CD8-positive, alpha-beta memory T cell (primary cell): ENCODE data around the gene URAD. TPM values are rescaled to one million over a fixed set of nuclear protein-coding genes. Genes with fewer than 3 reads are reported as not detected.

Experiments used
- CTCF ChIA-PET: fragments of 350-600 bp; sonication (Branson Sonifier 250); formaldehyde crosslinking; loops from one replicate; lab custom pipeline; 2021; ENCODE audit warnings: antibody characterized with exemption; lab: Charles Lee
- POLR2A ChIA-PET: fragments of 350-600 bp; sonication (Branson Sonifier 250); formaldehyde crosslinking; loops from one replicate; lab custom pipeline; 2021; ENCODE audit warnings: antibody characterized with exemption; lab: Charles Lee
- DNase-seq, 5 donors: peaks; one replicate each; pipeline versions ENCODE4 v3.0.0 to v3.0.0-alpha.2; 2020 to 2022; ENCODE audit warnings: mixed read lengths in 1 of 5
- H3K27ac ChIP-seq: one replicate; pipeline ENCODE4 v1.7.0; 2013; ENCODE audit warnings: low read depth, mild to moderate bottlenecking, low read length, moderate library complexity
- H3K27me3 ChIP-seq: 2 replicates; pipeline ENCODE4 v1.7.0; 2013; ENCODE audit warnings: low read length, mild to moderate bottlenecking; ENCODE audit not compliant: insufficient read depth, poor library complexity, severe bottlenecking
- H3K36me3 ChIP-seq: 2 replicates; pipeline ENCODE4 v1.7.0; 2013; ENCODE audit warnings: mild to moderate bottlenecking, low read length, moderate library complexity; ENCODE audit not compliant: insufficient read depth
- H3K4me1 ChIP-seq: 2 replicates; pipeline ENCODE4 v1.7.0; 2013; ENCODE audit warnings: mild to moderate bottlenecking, low read length, moderate library complexity; ENCODE audit not compliant: insufficient read depth
- H3K4me3 ChIP-seq: 2 replicates; pipeline ENCODE4 v1.7.0; 2013; ENCODE audit warnings: mild to moderate bottlenecking, low read length
- H3K9me3 ChIP-seq: 2 replicates; pipeline ENCODE4 v1.7.0; 2013; ENCODE audit warnings: mild to moderate bottlenecking, low read length
- H3K27ac Mint-ChIP-seq, 8 donors: one replicate each; pipeline ENCODE4 v1.8.0; 2020 to 2021; ENCODE audit warnings: mixed read lengths in 8 of 8, mild to moderate bottlenecking in 6 of 8, inconsistent platforms in 3 of 8, moderate library complexity in 3 of 8
- H3K27me3 Mint-ChIP-seq, 2 donors: one replicate each; pipeline ENCODE4 v1.8.0; 2020 to 2021; ENCODE audit warnings: mixed read lengths in 2 of 2, mild to moderate bottlenecking in 1 of 2, moderate library complexity in 1 of 2
- H3K36me3 Mint-ChIP-seq, 3 donors: one replicate each; pipeline ENCODE4 v1.8.0; 2020 to 2021; ENCODE audit warnings: mixed read lengths in 3 of 3, inconsistent platforms in 1 of 3, mild to moderate bottlenecking in 1 of 3
- H3K4me1 Mint-ChIP-seq, 3 donors: one replicate each; pipeline ENCODE4 v1.8.0; 2020 to 2021; ENCODE audit warnings: mixed read lengths in 3 of 3, inconsistent platforms in 1 of 3, mild to moderate bottlenecking in 1 of 3
- H3K4me3 Mint-ChIP-seq, 7 donors: one replicate each; pipeline ENCODE4 v1.8.0; 2020 to 2021; ENCODE audit warnings: mixed read lengths in 7 of 7, mild to moderate bottlenecking in 6 of 7, moderate library complexity in 4 of 7, inconsistent platforms in 2 of 7
- H3K9me3 Mint-ChIP-seq, 5 donors: one replicate each; pipeline ENCODE4 v1.8.0; 2020 to 2022; ENCODE audit warnings: mixed read lengths in 5 of 5, mild to moderate bottlenecking in 3 of 5, moderate library complexity in 2 of 5, inconsistent platforms in 1 of 5
- polyA plus RNA-seq: library from polyadenylated mRNA; unstranded; fragments of 300-500 nt; fragmentation: Illumina TruSeq; gene quantifications from one replicate; pipeline ENCODE4 v1.2.3, GENCODE V29; 2021
- total RNA-seq, 2 experiments: library from RNA; stranded (reverse); gene quantifications; one replicate each; pipeline ENCODE4 v1.2.3, GENCODE V29; 2021

URAD gene
- total and polyA plus RNA-seq, 3 experiments from 2014 or later = not detected

GRCh38 chr13:28027607-28028364 is 39.3 kb upstream of the URAD start:
- ChIA-PET CTCF (interaction anchor here (1.5 kb wide), 1 partner anchor 15 kb away, joined by 3 read pairs; no protein-coding TSS in a partner anchor), POLR2A (no interaction called here)
- Histone ChIP-seq H3K9me3 (no peaks in the 10 kb centered on the region), H3K27me3 (no peaks in the 10 kb centered on the region), H3K4me3 (no peak overlapping the region), H3K27ac (no peak overlapping the region), H3K4me1 (no peaks in the 10 kb centered on the region), H3K36me3 (no peaks in the 10 kb centered on the region)
- peaks cover 19 to 46% of the 10 kb centered on the region in 2 donors for H3K27me3 Mint-ChIP-seq
- DNase-seq = peak in 1 of 5 donors; percentile 17
- H3K4me3 Mint-ChIP-seq = no peak overlapping the region
- no peaks in the 10 kb centered on the region for H3K36me3 Mint-ChIP-seq
- H3K27ac Mint-ChIP-seq = no peak overlapping the region
- no peaks in the 10 kb centered on the region for H3K9me3 Mint-ChIP-seq
- H3K4me1 Mint-ChIP-seq = peaks cover 0 to 11% (median 6%) of the 10 kb centered on the region in 3 donors

- H3K36me3 ChIP-seq = no peaks in the 10 kb centered on the region
- Mint-ChIP-seq H3K4me1 (peaks cover 0 to 11% (median 6%) of the 10 kb centered on the region in 3 donors), H3K4me3 (no peak overlapping the region), H3K9me3 (no peaks in the 10 kb centered on the region), H3K27ac (no peak overlapping the region), H3K36me3 (no peaks in the 10 kb centered on the region), H3K27me3 (peaks cover 19 to 42% of the 10 kb centered on the region in 2 donors)
- no peaks in the 10 kb centered on the region for H3K9me3 ChIP-seq
- no peak overlapping the region for H3K4me3 ChIP-seq
- POLR2A ChIA-PET = no interaction called here
- CTCF ChIA-PET = interaction anchor here (1.5 kb wide), 1 partner anchor 14 kb away, joined by 3 read pairs; no protein-coding TSS in a partner anchor
- no peak overlapping the region for H3K27ac ChIP-seq
- no peaks in the 10 kb centered on the region for H3K4me1 ChIP-seq
- no peak for DNase-seq
- no peaks in the 10 kb centered on the region for H3K27me3 ChIP-seq
Measured at GRCh38 chr13:28027071-28027470, 38.6 kb upstream of the URAD start.

GRCh38 chr13:28026508-28026907 is 38.0 kb upstream of the URAD start:
- no peak for DNase-seq
- no peaks in the 10 kb centered on the region for H3K36me3 Mint-ChIP-seq
- H3K27ac Mint-ChIP-seq = no peak overlapping the region

GRCh38 chr13:28022848-28023518 is 34.5 kb upstream of the URAD start:
- H3K27me3 Mint-ChIP-seq = peaks cover 10 to 39% of the 10 kb centered on the region in 2 donors
- Histone ChIP-seq H3K4me3 (no peak overlapping the region), H3K27me3 (no peaks in the 10 kb centered on the region), H3K4me1 (no peaks in the 10 kb centered on the region), H3K9me3 (no peaks in the 10 kb centered on the region), H3K27ac (no peak overlapping the region), H3K36me3 (no peaks in the 10 kb centered on the region)
- no peaks in the 10 kb centered on the region for H3K36me3 Mint-ChIP-seq
- H3K9me3 Mint-ChIP-seq = peaks cover 0 to 2% (median 0%) of the 10 kb centered on the region in 5 donors
- no peak for DNase-seq
- ChIA-PET CTCF (no interaction called here), POLR2A (no interaction called here)
- no peak overlapping the region for H3K27ac Mint-ChIP-seq
- no peak overlapping the region for H3K4me3 Mint-ChIP-seq
- H3K4me1 Mint-ChIP-seq = peaks cover 0 to 11% (median 6%) of the 10 kb centered on the region in 3 donors

More at GRCh38 chr13:28026508-28026907, 38.0 kb upstream of the URAD start:
- Histone ChIP-seq H3K27ac (no peak overlapping the region), H3K36me3 (no peaks in the 10 kb centered on the region), H3K4me3 (no peak overlapping the region), H3K27me3 (no peaks in the 10 kb centered on the region), H3K9me3 (no peaks in the 10 kb centered on the region), H3K4me1 (no peaks in the 10 kb centered on the region)
- H3K4me1 Mint-ChIP-seq = peaks cover 0 to 11% (median 6%) of the 10 kb centered on the region in 3 donors
- POLR2A ChIA-PET = no interaction called here
- peaks cover 19 to 37% of the 10 kb centered on the region in 2 donors for H3K27me3 Mint-ChIP-seq
- CTCF ChIA-PET = interaction anchor here (1.5 kb wide), 1 partner anchor 14 kb away, joined by 3 read pairs; no protein-coding TSS in a partner anchor
- H3K9me3 Mint-ChIP-seq = no peaks in the 10 kb centered on the region
- no peak overlapping the region for H3K4me3 Mint-ChIP-seq

- Histone ChIP-seq H3K27ac (no peak overlapping the region), H3K4me3 (no peak overlapping the region), H3K27me3 (no peaks in the 10 kb centered on the region), H3K36me3 (no peaks in the 10 kb centered on the region), H3K9me3 (no peaks in the 10 kb centered on the region), H3K4me1 (no peaks in the 10 kb centered on the region)
- H3K4me3 Mint-ChIP-seq = no peak overlapping the region
- CTCF ChIA-PET = interaction anchor here (1.0 kb wide), 1 partner anchor 19 kb away, joined by 3 read pairs; no protein-coding TSS in a partner anchor
- POLR2A ChIA-PET = no interaction called here
- H3K36me3 Mint-ChIP-seq = no peaks in the 10 kb centered on the region
- no peak for DNase-seq
- peaks cover 0 to 1% (median 0%) of the 10 kb centered on the region in 5 donors for H3K9me3 Mint-ChIP-seq
- H3K27ac Mint-ChIP-seq = no peak overlapping the region
- peaks cover 14 to 48% of the 10 kb centered on the region in 2 donors for H3K27me3 Mint-ChIP-seq
- H3K4me1 Mint-ChIP-seq = no peaks in the 10 kb centered on the region
Measured at GRCh38 chr13:28014301-28014700, 25.8 kb upstream of the URAD start.

- no peak overlapping the region for H3K27ac ChIP-seq
- H3K27ac Mint-ChIP-seq = no peak overlapping the region
- no peak overlapping the region for H3K4me3 ChIP-seq
- H3K4me1 Mint-ChIP-seq = no peaks in the 10 kb centered on the region
- no peaks in the 10 kb centered on the region for H3K36me3 ChIP-seq
- H3K36me3 Mint-ChIP-seq = no peaks in the 10 kb centered on the region
- no peaks in the 10 kb centered on the region for H3K4me1 ChIP-seq
- peaks cover 17 to 49% of the 10 kb centered on the region in 2 donors for H3K27me3 Mint-ChIP-seq
- no peak for DNase-seq
- no peaks in the 10 kb centered on the region for H3K9me3 ChIP-seq
- ChIA-PET POLR2A (no interaction called here), CTCF (interaction anchor here (1.0 kb wide), 1 partner anchor 19 kb away, joined by 3 read pairs; no protein-coding TSS in a partner anchor)
- peaks cover 0 to 1% (median 0%) of the 10 kb centered on the region in 5 donors for H3K9me3 Mint-ChIP-seq
- no peaks in the 10 kb centered on the region for H3K27me3 ChIP-seq
- H3K4me3 Mint-ChIP-seq = no peak overlapping the region
Measured at GRCh38 chr13:28013482-28013881, 25.0 kb upstream of the URAD start.

- no peaks in the 10 kb centered on the region for H3K4me1 ChIP-seq
- H3K27me3 Mint-ChIP-seq = peaks cover 17 to 45% of the 10 kb centered on the region in 2 donors
- no peak overlapping the region for H3K27ac ChIP-seq
- H3K4me1 Mint-ChIP-seq = no peaks in the 10 kb centered on the region
- H3K27me3 ChIP-seq = no peaks in the 10 kb centered on the region
- POLR2A ChIA-PET = no interaction called here
- CTCF ChIA-PET = interaction anchor here (1.2 to 1.4 kb wide), 2 partner anchors 14 to 59 kb away, joined by 3 read pairs; no protein-coding TSS in a partner anchor
- no peaks in the 10 kb centered on the region for H3K9me3 ChIP-seq
- H3K27ac Mint-ChIP-seq = no peak overlapping the region
- no peak overlapping the region for H3K4me3 ChIP-seq
- H3K9me3 Mint-ChIP-seq = peaks cover 0 to 1% (median 0%) of the 10 kb centered on the region in 5 donors
- no peak overlapping the region for H3K4me3 Mint-ChIP-seq
- H3K36me3 ChIP-seq = no peaks in the 10 kb centered on the region
- H3K36me3 Mint-ChIP-seq = no peaks in the 10 kb centered on the region
- DNase-seq = no peak
Measured at GRCh38 chr13:28012896-28013295, 24.4 kb upstream of the URAD start.

GRCh38 chr13:28012383-28012782 is 23.9 kb upstream of the URAD start:
- Histone ChIP-seq H3K4me1 (no peaks in the 10 kb centered on the region), H3K36me3 (no peaks in the 10 kb centered on the region), H3K4me3 (no peak overlapping the region), H3K27ac (no peak overlapping the region), H3K27me3 (no peaks in the 10 kb centered on the region), H3K9me3 (no peaks in the 10 kb centered on the region)
- ChIA-PET POLR2A (no interaction called here), CTCF (interaction anchor here (1.2 to 1.4 kb wide), 2 partner anchors 15 to 58 kb away, joined by 3 read pairs; no protein-coding TSS in a partner anchor)
- no peak for DNase-seq
- Mint-ChIP-seq H3K4me1 (no peaks in the 10 kb centered on the region), H3K9me3 (peaks cover 0 to 1% (median 0%) of the 10 kb centered on the region in 5 donors), H3K27me3 (peaks cover 17 to 45% of the 10 kb centered on the region in 2 donors), H3K27ac (no peak overlapping the region), H3K36me3 (no peaks in the 10 kb centered on the region), H3K4me3 (no peak overlapping the region)
